Endothelial cell of umbilical vein (primary cell): Measurements from ENCODE around the gene RANBP3. TPM values are rescaled to one million over a fixed set of nuclear protein-coding genes. Genes with fewer than 3 reads are reported as not detected.

ENCODE experiments used
- BruUV-seq: library from RNA; stranded (reverse); fragments of 400-500 nt; replicated peaks from 2 replicates; lab custom pipeline; 2021; lab: Mats Ljungman, UMichigan
- CTCF ChIA-PET: fragments of 300-600, 350-600 bp; sonication (Branson Sonifier 250); formaldehyde crosslinking; loops from one replicate; lab custom pipeline; 2021; ENCODE audit warnings: antibody characterized with exemption, inconsistent platforms; lab: Charles Lee
- POLR2A ChIA-PET: fragments of 300-600, 350-600 bp; sonication (Branson Sonifier 250); formaldehyde crosslinking; loops from one replicate; lab custom pipeline; 2021; ENCODE audit warnings: antibody characterized with exemption, inconsistent platforms; lab: Charles Lee
- DNase-seq: peaks from one replicate; pipeline ENCODE4 v3.0.0-alpha.2; 2011; ENCODE audit warnings: low read depth, low spot score
- FAIRE-seq: peaks from 2 replicates; lab custom pipeline; 2011; peaks lifted over from hg19 to GRCh38; lab: Jason Lieb, UNC
- H2AFZ ChIP-seq: 2 replicates; pipeline ENCODE4 v1.6.0; 2012; ENCODE audit warnings: low read depth, low read length, control low read depth, inconsistent platforms
- H3K27ac ChIP-seq: 2 replicates; pipeline ENCODE4 v1.5.1; 2011; ENCODE audit warnings: low read depth, mild to moderate bottlenecking, control low read depth, low read length, moderate library complexity; ENCODE audit not compliant: insufficient read depth
- H3K27me3 ChIP-seq, 2 experiments: 2 replicates each; pipeline versions ENCODE4 v1.6.0 to v1.6.1; 2011; ENCODE audit warnings: low read length in 2 of 2, mixed read lengths in 1 of 2; ENCODE audit not compliant: control insufficient read depth in 2 of 2, insufficient read depth in 2 of 2
- H3K36me3 ChIP-seq, 2 experiments: 2 replicates in 1 of 2; 3 replicates in 1 of 2; pipeline ENCODE4 v1.5.1; 2011; ENCODE audit warnings: low read length in 2 of 2, mild to moderate bottlenecking in 1 of 2, moderate library complexity in 1 of 2; ENCODE audit not compliant: control insufficient read depth in 2 of 2, insufficient read depth in 2 of 2; ENCODE audit errors: extremely low read depth in 1 of 2
- H3K4me1 ChIP-seq: 3 replicates; pipeline ENCODE4 v1.5.1; 2011; ENCODE audit warnings: mild to moderate bottlenecking, low read length; ENCODE audit not compliant: control insufficient read depth, insufficient read depth; ENCODE audit errors: extremely low read depth
- H3K4me2 ChIP-seq: 2 replicates; pipeline ENCODE4 v1.6.1; 2011; ENCODE audit warnings: low read length, control low read depth, mixed read lengths; ENCODE audit not compliant: insufficient read depth
- H3K4me3 ChIP-seq, 3 experiments: fragments of 200-600 bp in 1 of 3; sonication (generic), shearing (Covaris generic) in 1 of 3; replicated peaks in 1 of 3; 2 replicates each; pipeline ENCODE4 v1.5.1; 2011 to 2016; ENCODE audit warnings: control low read depth in 3 of 3, low read length in 3 of 3, mild to moderate bottlenecking in 2 of 3, inconsistent platforms in 1 of 3, low read depth in 1 of 3, moderate library complexity in 1 of 3; ENCODE audit not compliant: insufficient read depth in 1 of 3
- H3K79me2 ChIP-seq: 2 replicates; pipeline ENCODE4 v1.6.0; 2012; ENCODE audit warnings: low read length, inconsistent platforms; ENCODE audit not compliant: control insufficient read depth, insufficient read depth
- H3K9ac ChIP-seq: replicated peaks from 2 replicates; pipeline ENCODE3; 2011; ENCODE audit warnings: low read length, control low read depth; ENCODE audit not compliant: insufficient read depth; ENCODE audit errors: extremely low read depth
- H3K9me1 ChIP-seq: replicated peaks from 3 replicates; pipeline ENCODE4 v1.6.0; 2011; ENCODE audit warnings: mild to moderate bottlenecking, low read length; ENCODE audit not compliant: control insufficient read depth, insufficient read depth; ENCODE audit errors: extremely low read depth
- H3K9me3 ChIP-seq: replicated peaks from 2 replicates; pipeline ENCODE4 v1.5.1; 2012; ENCODE audit warnings: low read length, inconsistent platforms; ENCODE audit not compliant: control insufficient read depth, insufficient read depth
- H4K20me1 ChIP-seq: replicated peaks from 2 replicates; pipeline ENCODE3; 2011; ENCODE audit warnings: mild to moderate bottlenecking, low read length; ENCODE audit not compliant: control insufficient read depth, insufficient read depth; ENCODE audit errors: extremely low read depth
- EZH2 ChIP-seq: IDR thresholded peaks from 2 replicates; pipeline ENCODE4 v1.6.1; 2012; ENCODE audit warnings: borderline replicate concordance, low read depth, mild to moderate bottlenecking, moderate library complexity, low read length, inconsistent platforms; ENCODE audit not compliant: severe bottlenecking
- FOS ChIP-seq: IDR thresholded peaks from 2 replicates; pipeline ENCODE4 v1.6.1; 2011; ENCODE audit warnings: mild to moderate bottlenecking, low read length, moderate library complexity, borderline replicate concordance; ENCODE audit not compliant: insufficient read depth
- GATA2 ChIP-seq: IDR thresholded peaks from 2 replicates; pipeline ENCODE4 v1.7.0; 2011; ENCODE audit warnings: low read depth, mild to moderate bottlenecking, moderate library complexity, mixed read lengths, low read length; ENCODE audit not compliant: insufficient read length, insufficient read depth
- JUN ChIP-seq: IDR thresholded peaks from 2 replicates; pipeline ENCODE4 v1.6.1; 2011; ENCODE audit warnings: borderline replicate concordance, low read depth; ENCODE audit not compliant: insufficient read length, insufficient read depth
- MYC ChIP-seq: IDR thresholded peaks from one replicate; pipeline ENCODE4 v1.6.1; 2011; ENCODE audit warnings: mild to moderate bottlenecking, low read depth, low read length
- POLR2A ChIP-seq: IDR thresholded peaks from 2 replicates; pipeline ENCODE4 v1.6.1; 2012; ENCODE audit warnings: low read depth, mild to moderate bottlenecking, control low read depth, low read length
- POLR2AphosphoS5 ChIP-seq: IDR thresholded peaks from 2 replicates; pipeline ENCODE4 v1.6.1; 2012; ENCODE audit warnings: low read depth, mild to moderate bottlenecking, control low read depth, low read length, moderate library complexity; ENCODE audit not compliant: insufficient read depth
- dilution Hi-C: fragments of 300-500 bp; cut with MboI; formaldehyde crosslinking; loops from one replicate; pipeline ENCODE4 v1.15.0; 2019; ENCODE audit warnings: low sequenced_read_pairs; ENCODE audit not compliant: extremely low pct_ligation_motif_present
- intact Hi-C: fragments of 100-400 bp; cut with micrococcal nuclease; formaldehyde crosslinking; loops from one replicate; pipeline ENCODE4 v1.10.0; 2022
- polyA plus RNA-seq, 4 experiments: library from polyadenylated mRNA; depleted of rRNA in 3 of 4; stranded (reverse) in 3 of 4; unstranded in 1 of 4; fragments of >200 nt; gene quantifications; 2 replicates each; pipeline versions ENCODE4 v1.2.1 to v1.2.3, GENCODE V29; 2011 to 2012; ENCODE audit warnings: missing spikeins in 1 of 4
- total RNA-seq: library from RNA; stranded (reverse); gene quantifications from 2 replicates; pipeline ENCODE4 v1.2.3, GENCODE V29; 2021
- TF ChIP-seq, protein P1 (sequence below): IDR thresholded peaks from 2 replicates; pipeline ENCODE4 v1.6.1; 2011; ENCODE audit not compliant: insufficient read depth, insufficient read length
- TF ChIP-seq, protein P2 (sequence below), 2 donors: IDR thresholded peaks; 1 replicate in 1 of 2; 2 replicates in 1 of 2; pipeline ENCODE4 v1.5.1; 2011; ENCODE audit warnings: low read length in 2 of 2, mild to moderate bottlenecking in 2 of 2, moderate library complexity in 2 of 2, control low read depth in 1 of 2, inconsistent platforms in 1 of 2, low read depth in 1 of 2; ENCODE audit not compliant: insufficient read depth in 1 of 2; ENCODE audit errors: extremely low read depth in 1 of 2

RANBP3 gene
- total and polyA plus RNA-seq, 2 donors (not counting 3 experiments of a cell fraction or from before 2014, with no cell fraction given), result 72.3 to 85.3 TPM

DNA sequence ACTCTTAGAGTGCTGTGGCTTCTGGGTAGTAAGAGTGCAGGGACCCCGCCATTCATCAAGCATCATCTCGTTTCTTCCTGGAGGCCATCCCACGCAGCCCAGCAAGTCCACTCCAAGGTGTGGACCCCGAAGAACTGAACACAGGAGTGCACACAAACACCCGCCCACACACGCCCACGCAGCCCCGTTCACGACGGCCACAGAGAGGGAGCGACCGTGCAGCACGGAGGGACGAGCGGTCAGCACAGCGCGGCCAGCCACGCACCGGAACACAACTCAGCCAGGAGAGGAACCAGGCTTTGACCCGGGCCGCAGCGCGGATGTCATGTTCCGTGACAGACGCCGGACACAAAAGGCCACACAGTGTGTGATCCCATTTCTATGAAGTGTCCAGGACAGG lies 18.2 kb upstream of the RANBP3 start:
- Histone ChIP-seq H3K4me2 (no peak overlapping the region), H3K4me1 (peaks cover 15% of the 10 kb centered on the region), H4K20me1 (no peaks in the 10 kb centered on the region), H2AFZ (no peak overlapping the region), H3K9me1 (no peaks in the 10 kb centered on the region), H3K4me3 (no peak overlapping the region), H3K9ac (no peak overlapping the region), H3K27ac (no peak overlapping the region), H3K79me2 (no peaks in the 10 kb centered on the region), H3K27me3 (no peaks in the 10 kb centered on the region), H3K9me3 (no peaks in the 10 kb centered on the region), H3K36me3 (peaks cover 0 to 12% of the 10 kb centered on the region in 2 experiments)
- dilution Hi-C loops (no loop called here), intact Hi-C loops (no loop called here)
- BruUV-seq, result no TSS peak
- FAIRE-seq (no peak), DNase-seq (no peak)
- CTCF ChIA-PET, result interaction anchor here (1.0 to 3.6 kb wide), 3 partner anchors 8 to 26 kb away, joined by 3 to 20 read pairs (median 6); no protein-coding TSS in a partner anchor
- TF ChIP-seq POLR2A (no peak), POLR2AphosphoS5 (no peak), EZH2 (no peak), JUN (no peak), GATA2 (no peak), MYC (no peak), FOS (no peak)
- TF ChIP-seq, protein P1, sequence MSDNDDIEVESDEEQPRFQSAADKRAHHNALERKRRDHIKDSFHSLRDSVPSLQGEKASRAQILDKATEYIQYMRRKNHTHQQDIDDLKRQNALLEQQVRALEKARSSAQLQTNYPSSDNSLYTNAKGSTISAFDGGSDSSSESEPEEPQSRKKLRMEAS, result no peak
- TF ChIP-seq, protein P2, sequence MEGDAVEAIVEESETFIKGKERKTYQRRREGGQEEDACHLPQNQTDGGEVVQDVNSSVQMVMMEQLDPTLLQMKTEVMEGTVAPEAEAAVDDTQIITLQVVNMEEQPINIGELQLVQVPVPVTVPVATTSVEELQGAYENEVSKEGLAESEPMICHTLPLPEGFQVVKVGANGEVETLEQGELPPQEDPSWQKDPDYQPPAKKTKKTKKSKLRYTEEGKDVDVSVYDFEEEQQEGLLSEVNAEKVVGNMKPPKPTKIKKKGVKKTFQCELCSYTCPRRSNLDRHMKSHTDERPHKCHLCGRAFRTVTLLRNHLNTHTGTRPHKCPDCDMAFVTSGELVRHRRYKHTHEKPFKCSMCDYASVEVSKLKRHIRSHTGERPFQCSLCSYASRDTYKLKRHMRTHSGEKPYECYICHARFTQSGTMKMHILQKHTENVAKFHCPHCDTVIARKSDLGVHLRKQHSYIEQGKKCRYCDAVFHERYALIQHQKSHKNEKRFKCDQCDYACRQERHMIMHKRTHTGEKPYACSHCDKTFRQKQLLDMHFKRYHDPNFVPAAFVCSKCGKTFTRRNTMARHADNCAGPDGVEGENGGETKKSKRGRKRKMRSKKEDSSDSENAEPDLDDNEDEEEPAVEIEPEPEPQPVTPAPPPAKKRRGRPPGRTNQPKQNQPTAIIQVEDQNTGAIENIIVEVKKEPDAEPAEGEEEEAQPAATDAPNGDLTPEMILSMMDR (IDR thresholded peaks at IDR 0.05; ENCODE audit: extremely low read depth in 1 of 2, insufficient read depth in 1 of 2, low read depth in 1 of 2, low read length in 2 of 2), result no peak
- POLR2A ChIA-PET, result no interaction called here
